ENCODE data around the gene RUVBL2.

Gene RUVBL2

DNA sequence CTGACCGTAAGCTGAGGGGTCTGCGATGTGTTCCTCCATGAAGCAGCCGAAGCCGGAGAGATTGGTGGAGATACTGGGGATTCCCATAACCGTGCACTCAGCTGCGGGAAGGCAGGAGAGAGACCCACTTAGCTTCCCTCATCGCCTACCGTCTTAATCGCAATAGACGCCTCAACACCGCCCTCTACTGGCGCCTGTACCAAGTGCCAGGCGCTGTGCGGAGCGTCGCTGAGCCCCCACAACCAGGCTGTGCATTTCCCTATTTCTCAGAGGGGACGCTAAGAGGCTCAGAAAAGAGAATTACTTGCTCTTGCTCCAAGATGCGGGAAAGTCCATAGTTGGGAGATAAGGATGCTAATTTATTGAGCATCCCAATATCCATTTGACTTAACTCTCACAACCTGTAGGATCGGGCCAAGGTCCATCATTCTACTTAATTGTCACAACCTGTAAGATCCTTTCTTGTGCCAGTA is 22.7 kb upstream of the RUVBL2 start:
- TF ChIP-seq, protein P1, sequence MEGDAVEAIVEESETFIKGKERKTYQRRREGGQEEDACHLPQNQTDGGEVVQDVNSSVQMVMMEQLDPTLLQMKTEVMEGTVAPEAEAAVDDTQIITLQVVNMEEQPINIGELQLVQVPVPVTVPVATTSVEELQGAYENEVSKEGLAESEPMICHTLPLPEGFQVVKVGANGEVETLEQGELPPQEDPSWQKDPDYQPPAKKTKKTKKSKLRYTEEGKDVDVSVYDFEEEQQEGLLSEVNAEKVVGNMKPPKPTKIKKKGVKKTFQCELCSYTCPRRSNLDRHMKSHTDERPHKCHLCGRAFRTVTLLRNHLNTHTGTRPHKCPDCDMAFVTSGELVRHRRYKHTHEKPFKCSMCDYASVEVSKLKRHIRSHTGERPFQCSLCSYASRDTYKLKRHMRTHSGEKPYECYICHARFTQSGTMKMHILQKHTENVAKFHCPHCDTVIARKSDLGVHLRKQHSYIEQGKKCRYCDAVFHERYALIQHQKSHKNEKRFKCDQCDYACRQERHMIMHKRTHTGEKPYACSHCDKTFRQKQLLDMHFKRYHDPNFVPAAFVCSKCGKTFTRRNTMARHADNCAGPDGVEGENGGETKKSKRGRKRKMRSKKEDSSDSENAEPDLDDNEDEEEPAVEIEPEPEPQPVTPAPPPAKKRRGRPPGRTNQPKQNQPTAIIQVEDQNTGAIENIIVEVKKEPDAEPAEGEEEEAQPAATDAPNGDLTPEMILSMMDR (conservative IDR thresholded peaks at IDR 0.05; ENCODE audit: low read depth), result peak; percentile 92
- CTCF ChIA-PET, result interaction anchor here (0.6 to 1.1 kb wide), 10 partner anchors 9 to 933 kb away, joined by 3 to 6 read pairs (median 4); no protein-coding TSS in a partner anchor
- POLR2A ChIA-PET (ENCODE audit: low non-redundant PET), result interaction anchor here (0.6 kb wide), 1 partner anchor 46 kb away, joined by 4 read pairs; no protein-coding TSS in a partner anchor
- DNase-seq (ENCODE audit: low spot score), result peak; percentile 30
- H3K27ac ChIP-seq, result peak overlapping the region; percentile 95

DNA sequence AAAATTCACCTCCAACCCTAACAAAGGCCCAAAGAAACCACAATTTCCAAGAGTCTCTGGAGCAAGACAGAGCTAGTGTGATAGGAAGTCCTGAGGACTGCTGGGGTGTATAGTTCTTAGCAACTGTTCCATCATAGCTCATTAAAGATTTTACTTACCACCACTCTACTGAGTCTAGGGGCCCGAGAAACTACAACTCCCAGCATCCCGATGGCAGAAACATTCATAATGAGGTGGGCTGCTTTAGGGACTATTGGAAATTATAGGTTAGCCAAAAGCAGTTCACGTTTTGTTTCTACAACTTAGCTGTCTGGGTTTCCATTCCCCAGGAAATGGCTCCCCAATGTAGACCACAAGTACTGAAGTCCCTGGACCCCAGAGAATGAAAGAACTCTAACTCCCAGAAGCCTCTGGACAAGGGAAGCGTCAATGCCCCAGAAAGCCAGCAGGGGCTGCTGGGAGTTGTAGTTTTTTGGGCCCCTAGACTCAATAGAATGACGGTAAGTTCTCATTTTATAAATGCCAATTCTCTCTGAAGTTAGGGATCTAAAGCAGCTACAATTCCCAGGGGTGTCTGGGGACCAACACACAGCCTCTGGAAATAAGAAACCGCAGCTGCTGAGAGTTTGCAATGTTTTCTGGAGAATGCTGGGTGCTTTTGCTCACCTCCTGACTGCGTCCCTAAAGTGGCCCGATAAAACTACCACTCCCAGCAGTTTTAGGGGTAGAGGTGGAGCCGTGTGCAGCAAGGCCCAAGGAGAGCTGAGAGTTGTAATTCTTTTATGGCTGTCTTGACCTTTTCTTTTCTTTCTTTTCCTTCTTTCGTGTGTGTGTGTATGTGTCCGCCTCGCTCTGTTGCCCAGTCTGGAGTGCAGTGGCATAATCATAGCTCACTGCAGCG is 17.5 kb upstream of the RUVBL2 start:
- no peak for DNase-seq (ENCODE audit: low spot score)
- TF ChIP-seq, protein P1 (conservative IDR thresholded peaks at IDR 0.05; ENCODE audit: low read depth), result no peak
- peak overlapping the region; percentile 90 for H3K27ac ChIP-seq
- POLR2A ChIA-PET (ENCODE audit: low non-redundant PET), result interaction anchor here (0.7 kb wide), 1 partner anchor 8 kb away, joined by 6 read pairs; no protein-coding TSS in a partner anchor
- CTCF ChIA-PET, result interaction anchor here (1.5 kb wide), 1 partner anchor 16 kb away, joined by 5 read pairs; the partner anchor contains the start of gene GYS1

DNA sequence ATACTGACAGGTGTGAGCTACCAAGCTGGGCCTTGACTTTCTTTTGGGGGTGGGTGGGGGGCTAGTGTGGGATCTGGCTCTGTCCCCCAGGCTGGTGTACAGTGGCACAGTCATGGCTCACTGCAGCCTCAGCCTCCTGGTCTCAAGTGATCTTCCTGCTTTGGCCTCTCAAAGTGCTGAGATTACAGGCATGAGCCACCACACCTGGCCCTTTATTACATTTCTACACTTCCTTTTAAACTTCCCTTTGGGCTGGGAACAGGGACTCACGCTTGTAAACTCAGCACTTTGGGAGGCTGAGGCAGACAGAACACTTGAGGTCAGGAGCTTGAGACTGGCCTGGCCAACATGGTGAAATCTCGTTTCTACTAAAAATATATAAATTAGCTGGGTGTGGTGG is 16.6 kb upstream of the RUVBL2 start:
- POLR2A ChIA-PET (ENCODE audit: low non-redundant PET), result interaction anchor here (0.6 to 0.7 kb wide), 2 partner anchors 9 to 17 kb away, joined by 5 to 6 read pairs; partner anchors contain the start of gene RUVBL2

DNA sequence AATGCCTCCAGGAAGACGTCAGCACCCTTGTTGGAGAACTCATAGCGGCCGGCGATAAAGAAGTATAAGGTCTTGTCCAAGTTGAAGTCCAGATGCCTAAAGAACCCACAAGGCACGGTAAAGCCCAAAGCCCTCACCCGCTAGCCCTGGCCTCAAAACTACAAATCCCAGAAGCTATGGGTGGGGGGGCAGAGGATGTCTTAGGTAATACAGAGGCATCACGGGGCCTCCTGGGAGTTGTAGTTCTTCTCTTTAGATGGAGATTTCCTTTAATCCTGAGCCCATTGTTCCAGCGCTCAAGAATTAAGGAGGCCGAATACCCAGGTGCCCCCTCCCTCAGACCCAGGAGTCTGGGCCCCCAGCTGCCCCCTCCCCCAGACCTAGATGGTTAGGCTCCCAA is 11.4 kb upstream of the RUVBL2 start:
- CTCF ChIA-PET, result no interaction called here
- no peak for DNase-seq (ENCODE audit: low spot score)
- POLR2A ChIA-PET (ENCODE audit: low non-redundant PET), result no interaction called here
- TF ChIP-seq, protein P1 (conservative IDR thresholded peaks at IDR 0.05; ENCODE audit: low read depth), result no peak
- H3K27ac ChIP-seq, result 0 out of 2 replicates have a peak overlapping the region, but pooled peaks have one; percentile 25

More for the DNA sequence above, 16.6 kb upstream of the RUVBL2 start:
- H3K27ac ChIP-seq, result peak overlapping the region; percentile 90
- CTCF ChIA-PET, result no interaction called here
- no peak for DNase-seq (ENCODE audit: low spot score)
- TF ChIP-seq, protein P1 (conservative IDR thresholded peaks at IDR 0.05; ENCODE audit: low read depth), result no peak

DNA sequence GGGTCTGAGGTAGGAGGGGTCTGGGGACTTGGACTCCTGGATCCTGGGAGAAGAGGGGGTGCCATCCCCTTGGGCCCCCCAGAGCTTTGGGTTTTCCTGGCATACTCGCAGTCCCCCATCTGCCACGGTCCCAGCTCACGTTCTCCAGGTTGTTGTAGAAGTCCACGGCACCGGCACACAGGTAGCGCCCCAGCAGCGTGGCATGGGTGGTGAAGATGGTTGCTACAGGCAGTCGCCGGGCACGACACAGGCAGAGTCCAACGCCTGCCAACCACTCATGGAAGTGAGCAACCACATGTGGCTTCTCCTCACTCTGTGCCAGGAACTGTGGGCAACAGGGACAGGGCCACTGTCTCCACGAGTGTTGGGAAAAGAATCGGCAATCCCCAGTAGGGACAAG is 8.0 kb upstream of the RUVBL2 start:
- DNase-seq (ENCODE audit: low spot score), result no peak
- ChIA-PET POLR2A (ENCODE audit: low non-redundant PET) (interaction anchor here (0.6 kb wide), 1 partner anchor 12 kb away, joined by 3 read pairs; no protein-coding TSS in a partner anchor), CTCF (no interaction called here)

DNA sequence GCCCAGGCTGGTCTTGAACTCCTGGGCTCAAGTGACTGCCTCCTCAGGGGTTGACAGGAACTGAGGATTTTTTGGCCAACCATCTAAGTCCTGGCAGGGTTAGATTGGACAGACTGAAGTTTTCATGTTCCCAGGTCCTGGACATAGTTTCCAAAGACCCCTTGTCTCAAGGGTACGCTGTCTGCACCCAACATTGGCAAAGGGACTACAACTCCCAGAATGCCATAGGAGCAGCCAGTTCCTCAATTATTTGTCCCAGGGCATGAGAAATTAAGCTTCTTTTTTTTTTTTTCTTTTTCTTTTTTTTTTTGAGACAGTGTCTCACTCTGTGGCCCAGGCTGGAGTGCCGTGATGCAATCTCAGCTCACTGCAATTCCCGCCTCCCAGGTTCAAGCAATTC is 7.5 kb upstream of the RUVBL2 start:
- ChIA-PET POLR2A (ENCODE audit: low non-redundant PET) (interaction anchor here (0.6 kb wide), 1 partner anchor 12 kb away, joined by 3 read pairs; no protein-coding TSS in a partner anchor), CTCF (no interaction called here)
- peak overlapping the region; percentile 33 for H3K27ac ChIP-seq
- TF ChIP-seq, protein P1 (conservative IDR thresholded peaks at IDR 0.05; ENCODE audit: low read depth), result no peak
- no peak for DNase-seq (ENCODE audit: low spot score)

More for the DNA sequence above, 8.0 kb upstream of the RUVBL2 start:
- TF ChIP-seq, protein P1 (conservative IDR thresholded peaks at IDR 0.05; ENCODE audit: low read depth), result no peak
- H3K27ac ChIP-seq, result peak overlapping the region; percentile 21

Data from RWPE1 (cell line).